HG02973 (cell line): ENCODE results near the gene NEO1.

Experiments
- ATAC-seq: cut with Tn5 transposase; IDR thresholded peaks from one replicate; pipeline ENCODE4 v1.9.1; 2021; ENCODE audit warnings: moderate library complexity; ENCODE audit not compliant: unreplicated experiment

Gene NEO1

GRCh38 chr15:73246898-73247297 is 194.6 kb downstream of the NEO1 start:
- ATAC-seq, result no peak

GRCh38 chr15:73247331-73247730 is 195.1 kb downstream of the NEO1 start:
- no peak for ATAC-seq

- no peak for ATAC-seq
Measured at GRCh38 chr15:73249499-73249898, 197.2 kb downstream of the NEO1 start.

GRCh38 chr15:73254598-73254997 is 202.3 kb downstream of the NEO1 start:
- ATAC-seq, result no peak

- ATAC-seq, result no peak
Measured at GRCh38 chr15:73258271-73259108, 206.2 kb downstream of the NEO1 start.

GRCh38 chr15:73264881-73265280 is 212.6 kb downstream of the NEO1 start:
- no peak for ATAC-seq

GRCh38 chr15:73265536-73266153 is 213.4 kb downstream of the NEO1 start:
- ATAC-seq, result no peak

GRCh38 chr15:73268457-73268856 is 216.2 kb downstream of the NEO1 start:
- ATAC-seq, result no peak

- ATAC-seq, result no peak
Measured at GRCh38 chr15:73270366-73271097, 218.3 kb downstream of the NEO1 start.

- peak; percentile 53 for ATAC-seq
Measured at GRCh38 chr15:73273181-73274002, 221.1 kb downstream of the NEO1 start.

GRCh38 chr15:73275862-73276261 is 223.6 kb downstream of the NEO1 start:
- no peak for ATAC-seq

GRCh38 chr15:73282567-73283365 is 230.5 kb downstream of the NEO1 start:
- ATAC-seq, result no peak

GRCh38 chr15:73283366-73283962 is 231.2 kb downstream of the NEO1 start:
- ATAC-seq, result no peak

- ATAC-seq, result no peak
Measured at GRCh38 chr15:73284090-73284716, 231.9 kb downstream of the NEO1 start.

GRCh38 chr15:73286311-73286710 is 234.0 kb downstream of the NEO1 start:
- no peak for ATAC-seq

GRCh38 chr15:73287019-73287418 is 234.8 kb downstream of the NEO1 start:
- ATAC-seq, result no peak

GRCh38 chr15:73291441-73291840 is 239.2 kb downstream of the NEO1 start:
- ATAC-seq, result no peak

GRCh38 chr15:73293773-73294172 is 241.5 kb downstream of the NEO1 start:
- ATAC-seq, result no peak

- no peak for ATAC-seq
Measured at GRCh38 chr15:73295630-73296286, 243.5 kb downstream of the NEO1 start.
